ENCODE data around the gene CSNK2B. TPM values are rescaled to one million over a fixed set of nuclear protein-coding genes. Genes with fewer than 3 reads are reported as not detected.

Gene CSNK2B
- total and polyA plus RNA-seq, 10 of the 15 experiments (the other 5 are each of a cell fraction or from before 2014, with no cell fraction given), result 56.3 to 405 (median 286) TPM

GRCh38 chr6:31676904-31677303 lies 11.0 kb downstream of the CSNK2B start (continued):
- TF ChIP-seq NFYB (IDR thresholded peaks at IDR 0.05; ENCODE audit: insufficient read depth, low read depth, low read length), result no peak
- TF ChIP-seq POLR2A (IDR thresholded peaks at IDR 0.05; ENCODE audit: low read depth, low read length), result no peak
- TF ChIP-seq IRF5 (IDR thresholded peaks at IDR 0.05; ENCODE audit: borderline replicate concordance), result no peak
- no peak for TF ChIP-seq NR2C1 (IDR thresholded peaks at IDR 0.05)
- no peak for TF ChIP-seq TAF1 (IDR thresholded peaks at IDR 0.05; ENCODE audit: borderline replicate concordance, low read depth, low read length)
- no peak for TF ChIP-seq RAD21 (IDR thresholded peaks at IDR 0.05; ENCODE audit: insufficient read depth, low read depth, low read length)
- TF ChIP-seq POLR2AphosphoS2 (IDR thresholded peaks at IDR 0.05; ENCODE audit: low read depth, low read length), result no peak
- TF ChIP-seq E2F8 (IDR thresholded peaks at IDR 0.05; ENCODE audit: low read depth, partially characterized antibody), result no peak
- no peak for TF ChIP-seq CBX3 (IDR thresholded peaks at IDR 0.05; ENCODE audit: borderline replicate concordance, low read depth)

- Histone ChIP-seq H3K9me3 (replicated peaks; ENCODE audit: control insufficient read depth, insufficient read depth, low read length) (no peaks in the 10 kb centered on the region), H3K79me2 (ENCODE audit: control insufficient read depth, insufficient read depth, low read length) (no peaks in the 10 kb centered on the region), H4K20me1 (ENCODE audit: control insufficient read depth, insufficient read depth) (no peaks in the 10 kb centered on the region), H3K4me2 (ENCODE audit: control insufficient read depth, insufficient read depth) (no peak overlapping the region), H3K27ac (ENCODE audit: control insufficient read depth, insufficient read depth) (no peak overlapping the region), H3K4me1 (ENCODE audit: control insufficient read depth, insufficient read depth, low read length) (peaks cover 6% of the 10 kb centered on the region), H3K36me3 (ENCODE audit: control insufficient read depth in 2 of 2, insufficient read depth in 2 of 2, low read length in 1 of 2) (peaks cover 0 to 4% of the 10 kb centered on the region in 2 experiments; a peak in 1 of 4 replicates), H3K4me3 (no peak overlapping the region), H3K27me3 (replicated peaks in 1 of 2; ENCODE audit: control insufficient read depth in 2 of 2, insufficient read depth in 2 of 2, low read length in 1 of 2) (no peaks in the 10 kb centered on the region), H3K9ac (ENCODE audit: control insufficient read depth, insufficient read depth, low read length) (no peak overlapping the region), H2AFZ (ENCODE audit: control insufficient read depth, low read depth, low read length) (no peak overlapping the region)
- RAD21 ChIA-PET (ENCODE audit: unreplicated experiment), result no interaction called here
- intact Hi-C loops (cut with micrococcal nuclease; ENCODE audit: unreplicated experiment) (no loop called here), in situ Hi-C loops (cut with MboI) (no loop called here)
- BruUV-seq (replicated peaks), result no TSS peak
- no peak for FAIRE-seq
- no peak for ATAC-seq
- SMC1A ChIA-PET (ENCODE audit: uncharacterized antibody, unreplicated experiment), result interaction anchor here (1.0 to 1.6 kb wide), 3 partner anchors 69 to 245 kb away, joined by 3 to 6 read pairs (median 5); no protein-coding TSS in a partner anchor
- 40% methylated on average over 8 of the region's 8 CpGs for WGBS (ENCODE audit: insufficient coverage, insufficient replicate concordance, low lambda C conversion rate, missing lambda C conversion rate)
- POLR2A ChIA-PET, result interaction anchor here (1.5 kb wide), 1 partner anchor 11 kb away, joined by 3 read pairs; no protein-coding TSS in a partner anchor
- CTCF ChIA-PET, result interaction anchor here (0.6 to 1.1 kb wide), 2 partner anchors 25 to 113 kb away, joined by 3 read pairs; partner anchors contain the start of gene ABHD16A
- DNase-seq (ENCODE audit: low read depth, low spot score), result no peak
- no peak for TF ChIP-seq SIX5 (IDR thresholded peaks at IDR 0.05; ENCODE audit: low read depth, low read length, severe bottlenecking)
- no peak for TF ChIP-seq TARDBP (IDR thresholded peaks at IDR 0.05; ENCODE audit: borderline replicate concordance)
- TF ChIP-seq HDAC6 (IDR thresholded peaks at IDR 0.05; ENCODE audit: unreplicated experiment), result no peak
- TF ChIP-seq ZBTB11 (CRISPR knock-in tag; IDR thresholded peaks at IDR 0.05), result no peak
- TF ChIP-seq CBX3 (IDR thresholded peaks at IDR 0.05; ENCODE audit: borderline replicate concordance, low read depth), result no peak
- TF ChIP-seq NR2F1 (conservative IDR thresholded peaks at IDR 0.05), result no peak
- no peak for TF ChIP-seq GABPA (IDR thresholded peaks at IDR 0.05; ENCODE audit: low read depth)
- TF ChIP-seq SPI1 (IDR thresholded peaks at IDR 0.05; ENCODE audit: borderline replicate concordance, insufficient read depth, low read depth, low read length), result no peak
- no peak for TF ChIP-seq MEF2A (IDR thresholded peaks at IDR 0.05; ENCODE audit: insufficient read depth, low read depth, low read length)
Measured at GRCh38 chr6:31677955-31678354, 12.1 kb downstream of the CSNK2B start.
